Endometrial microvascular endothelial cells (primary cell): ENCODE data around the gene C1orf52. TPM values are rescaled to one million over a fixed set of nuclear protein-coding genes. Genes with fewer than 3 reads are reported as not detected.

Source experiments
- in situ Hi-C: cut with HindIII; loops from 2 replicates; pipeline ENCODE4 v1.10.0; 2017; ENCODE audit warnings: low sequenced_read_pairs, low pct_unique_long_range_greater_than_20kb; ENCODE audit errors: inconsistent ontology term
- total RNA-seq: library from RNA; depleted of rRNA; stranded (reverse); fragments of >200 nt; gene quantifications from one replicate; pipeline ENCODE4 v1.2.3, GENCODE V29; 2015; ENCODE audit errors: inconsistent ontology term

The C1orf52 gene
- total RNA-seq, 1 donor from 2014 or later, result 35.2 TPM

DNA sequence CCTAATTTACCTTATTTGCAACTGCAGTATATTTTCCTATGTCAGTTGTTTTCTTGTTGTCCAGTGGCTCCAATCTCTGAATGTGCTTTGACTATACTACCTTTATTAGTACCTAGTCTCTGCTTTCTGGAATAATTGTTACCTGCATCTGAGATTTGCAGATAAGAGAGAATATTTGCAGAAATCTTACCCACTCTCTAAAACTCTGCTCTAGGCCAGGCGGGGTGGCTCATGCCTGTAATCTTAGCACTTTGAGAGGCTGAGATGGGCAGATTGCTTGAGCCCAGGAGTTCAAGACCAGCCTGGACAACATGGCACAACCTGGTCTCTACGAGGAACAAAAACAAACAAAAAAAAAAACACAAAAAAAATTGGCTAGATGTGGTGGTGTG is 56.6 kb downstream of the C1orf52 start:
- in situ Hi-C loops, result no loop called here

DNA sequence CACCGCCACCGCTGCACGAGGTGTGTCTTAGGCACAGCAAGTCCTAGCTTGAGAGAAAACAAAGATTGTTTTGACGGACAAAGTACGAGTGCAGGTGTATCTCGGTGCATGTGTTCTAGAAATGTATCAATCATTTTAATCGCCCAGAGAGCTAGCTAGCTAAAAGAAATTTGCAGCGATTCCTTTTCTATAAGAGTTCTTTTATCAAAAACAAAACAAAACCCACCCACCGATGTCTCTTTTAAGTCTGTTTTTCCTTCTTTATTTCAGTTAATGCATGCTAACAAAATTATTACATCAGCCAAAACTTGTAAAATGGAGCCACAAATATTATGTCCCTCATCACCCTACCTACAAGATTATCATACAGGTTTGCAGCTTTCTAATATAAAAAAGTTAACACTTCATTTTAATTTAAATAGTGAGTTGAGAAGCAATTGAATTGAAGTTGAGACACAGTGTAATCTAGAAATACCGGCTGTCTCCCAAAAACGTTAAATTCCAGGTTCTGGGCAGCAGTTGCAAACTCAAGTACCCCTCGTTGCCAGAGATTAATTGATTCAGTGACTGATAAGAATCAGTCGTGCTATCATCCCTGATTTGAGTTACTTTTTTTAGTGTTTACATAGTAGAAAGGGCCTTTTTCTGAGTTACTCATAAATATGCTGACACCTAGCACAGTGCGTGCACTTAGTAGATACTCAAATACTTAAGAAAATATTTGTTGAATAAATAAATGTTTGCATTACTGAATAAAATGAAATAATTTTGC is 57.2 kb downstream of the C1orf52 start:
- in situ Hi-C loops, result no loop called here

DNA sequence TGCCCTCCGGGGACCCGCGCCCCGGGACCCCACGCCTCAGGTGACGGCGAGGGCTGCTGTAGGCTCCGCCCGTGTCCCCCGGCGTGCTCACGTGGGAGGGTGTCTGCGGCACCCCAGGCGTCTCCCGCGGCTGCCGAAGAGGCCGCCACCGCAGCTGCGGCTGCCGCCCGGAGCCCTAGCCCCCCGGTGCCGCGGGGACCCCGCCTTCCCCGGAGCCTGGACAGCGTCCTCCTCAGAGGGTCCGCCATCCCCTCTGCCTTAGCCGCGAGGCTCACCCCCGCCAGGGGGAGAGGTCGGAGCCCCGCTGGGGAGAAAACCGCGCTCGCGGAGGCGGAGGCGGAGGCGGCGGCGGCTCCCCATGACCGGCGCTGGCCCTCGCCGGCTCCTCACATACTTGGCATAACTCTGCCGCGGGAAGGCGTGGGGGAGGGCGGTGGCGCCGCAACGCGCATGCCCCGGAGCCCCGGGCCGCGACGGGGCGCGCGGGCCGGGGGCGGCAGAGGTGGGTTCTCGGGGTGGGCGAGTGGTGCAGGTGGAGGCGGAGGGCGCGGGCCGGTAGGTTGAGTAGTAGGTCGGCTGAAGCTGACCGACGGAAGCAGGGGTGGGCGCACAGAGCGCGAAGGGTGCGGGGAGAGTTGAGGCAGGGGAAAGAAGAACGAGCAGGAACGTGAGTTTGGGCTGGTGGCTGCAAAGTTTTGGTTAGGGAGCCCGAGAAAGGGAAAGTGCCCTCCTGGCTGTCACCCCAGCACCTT is 57.9 kb downstream of the C1orf52 start:
- in situ Hi-C loops, result no loop called here

DNA sequence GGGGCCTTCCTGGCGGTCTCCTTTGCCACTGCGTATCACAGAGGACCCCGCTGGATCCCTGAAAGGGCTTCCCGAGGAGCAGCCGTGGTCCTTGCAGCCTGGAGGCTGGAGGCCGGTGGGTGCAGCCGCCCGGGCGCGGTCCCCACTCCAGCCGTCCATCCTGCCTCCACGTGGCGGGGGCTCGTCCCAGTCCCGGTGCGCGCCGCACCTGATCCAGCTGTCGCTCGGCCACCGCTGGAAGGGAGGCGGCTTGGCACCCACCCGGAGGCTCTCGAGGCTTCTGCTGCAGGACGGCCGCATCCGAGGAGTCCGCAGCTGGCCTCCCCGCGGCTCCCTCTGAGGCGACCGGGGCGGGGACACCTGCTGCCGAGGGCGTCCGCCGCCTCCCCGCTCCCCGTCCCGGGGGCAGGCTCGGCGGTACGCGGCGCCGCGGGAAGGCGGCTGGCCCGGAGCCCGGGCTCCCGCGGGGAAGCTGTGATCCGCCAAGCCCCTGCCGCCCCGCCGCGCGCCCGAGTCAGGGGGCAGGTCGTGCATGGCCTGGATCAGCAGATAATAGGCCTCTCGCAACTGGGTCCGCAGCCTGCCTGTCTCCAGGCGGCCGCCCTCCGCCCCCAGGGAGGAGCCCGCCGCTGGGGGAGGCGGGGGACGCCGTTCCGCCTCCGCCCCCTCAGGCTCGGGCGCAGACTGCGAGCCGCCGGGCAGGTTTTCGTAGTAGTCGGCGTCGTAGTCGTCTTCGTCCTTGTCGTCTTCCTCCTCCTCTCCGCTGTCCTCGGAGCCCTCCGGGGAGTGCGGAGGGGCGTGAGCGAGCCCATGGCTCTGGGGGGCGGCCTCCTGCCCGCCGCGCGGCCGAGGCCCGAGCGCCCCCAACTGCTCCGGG is 58.8 kb downstream of the C1orf52 start, which contains the start of gene SYDE2:
TSS of gene SYDE2 (minus strand) at position 554 of the 877 bp plus-strand sequence. CDS start at position 534, 20 bp downstream.
- in situ Hi-C loops, result no loop called here

Other genes with a start within 250 kb of the C1orf52 start
- not detected for gene MCOLN3, start 211.2 kb downstream of the C1orf52 start, total RNA-seq
- gene SYDE2, start 58.6 kb downstream of the C1orf52 start, total RNA-seq, result 2.6 TPM
- 73.1 TPM for gene BCL10, start 17.0 kb upstream of the C1orf52 start, total RNA-seq
- gene DDAH1, start 205.5 kb upstream of the C1orf52 start, total RNA-seq, result 50.8 TPM